Measurements from ENCODE around the gene SYNDIG1. TPM values are rescaled to one million over a fixed set of nuclear protein-coding genes. Genes with fewer than 3 reads are reported as not detected.

SYNDIG1 gene
- total RNA-seq, 4 donors from 2014 or later, result 0.45 TPM; not detected in 3

DNA sequence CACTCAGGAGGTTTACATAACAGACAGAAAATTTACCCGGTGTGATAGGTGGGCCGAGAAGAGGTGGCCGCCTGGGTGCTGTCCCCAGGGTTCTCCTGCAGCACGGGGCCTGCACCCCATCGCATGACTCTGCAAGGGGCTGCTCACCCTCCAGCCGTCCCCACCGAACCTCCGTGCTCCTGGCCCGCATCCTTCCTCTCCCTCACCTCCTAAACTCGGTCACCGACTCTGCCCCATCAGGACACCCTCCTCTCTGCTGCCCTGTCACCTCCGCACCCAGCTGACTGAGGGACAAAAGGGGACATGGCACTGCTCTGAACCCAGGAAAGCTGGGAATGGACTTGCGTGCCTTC lies 147.6 kb downstream of the SYNDIG1 start:
- H3K4me3 ChIP-seq (ENCODE audit: low read depth, poor library complexity, severe bottlenecking), result no peak overlapping the region
- peak in 1 of 2 donors; percentile 79 for DNase-seq (ENCODE audit: low spot score in 2 of 2)
- 88 to 94% methylated on average over 13 of the region's 13 CpGs for WGBS, 2 donors
- TF ChIP-seq, protein P1, sequence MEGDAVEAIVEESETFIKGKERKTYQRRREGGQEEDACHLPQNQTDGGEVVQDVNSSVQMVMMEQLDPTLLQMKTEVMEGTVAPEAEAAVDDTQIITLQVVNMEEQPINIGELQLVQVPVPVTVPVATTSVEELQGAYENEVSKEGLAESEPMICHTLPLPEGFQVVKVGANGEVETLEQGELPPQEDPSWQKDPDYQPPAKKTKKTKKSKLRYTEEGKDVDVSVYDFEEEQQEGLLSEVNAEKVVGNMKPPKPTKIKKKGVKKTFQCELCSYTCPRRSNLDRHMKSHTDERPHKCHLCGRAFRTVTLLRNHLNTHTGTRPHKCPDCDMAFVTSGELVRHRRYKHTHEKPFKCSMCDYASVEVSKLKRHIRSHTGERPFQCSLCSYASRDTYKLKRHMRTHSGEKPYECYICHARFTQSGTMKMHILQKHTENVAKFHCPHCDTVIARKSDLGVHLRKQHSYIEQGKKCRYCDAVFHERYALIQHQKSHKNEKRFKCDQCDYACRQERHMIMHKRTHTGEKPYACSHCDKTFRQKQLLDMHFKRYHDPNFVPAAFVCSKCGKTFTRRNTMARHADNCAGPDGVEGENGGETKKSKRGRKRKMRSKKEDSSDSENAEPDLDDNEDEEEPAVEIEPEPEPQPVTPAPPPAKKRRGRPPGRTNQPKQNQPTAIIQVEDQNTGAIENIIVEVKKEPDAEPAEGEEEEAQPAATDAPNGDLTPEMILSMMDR (IDR thresholded peaks at IDR 0.05), result no peak
- TF ChIP-seq POLR2A (IDR thresholded peaks at IDR 0.05), result no peak
- intact Hi-C loops (cut with DNase I; ENCODE audit: low total_unique reads), result no loop called here

DNA sequence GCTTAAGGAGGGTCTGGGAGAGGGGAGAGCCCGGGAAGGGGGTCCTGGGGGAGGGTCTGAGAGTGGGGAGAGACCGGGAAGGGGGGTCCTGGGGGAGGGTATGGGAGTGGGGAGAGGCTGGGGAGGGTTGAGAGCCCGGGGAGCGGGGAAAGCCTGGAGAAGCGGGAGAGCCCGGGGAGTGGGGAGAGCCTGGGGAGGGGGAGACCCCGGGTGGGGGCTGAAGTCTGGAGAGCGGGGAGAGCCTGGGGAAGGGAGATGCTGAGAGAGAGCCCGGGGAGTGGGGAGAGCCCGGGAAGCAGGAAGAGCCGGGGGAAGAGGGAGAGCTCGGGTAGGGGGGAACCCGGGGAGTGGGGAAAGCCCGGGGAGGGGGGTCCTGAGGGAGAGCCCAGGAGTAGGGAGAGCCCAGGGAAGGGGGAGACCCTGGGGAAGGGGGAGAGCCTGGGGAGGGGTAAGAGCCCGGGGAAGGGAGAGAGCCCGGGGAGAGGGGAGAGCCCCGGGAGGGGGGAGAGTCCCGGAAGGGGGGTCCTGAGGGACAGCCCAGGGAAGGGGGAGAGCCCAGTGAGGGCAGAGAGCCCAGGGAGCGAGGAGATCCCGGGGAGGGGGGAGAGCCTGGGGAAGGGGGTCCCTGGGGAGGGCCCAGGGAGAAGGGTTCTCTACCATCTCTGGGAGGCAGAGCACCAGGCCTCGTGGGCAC lies 148.5 kb downstream of the SYNDIG1 start:
- intact Hi-C loops (cut with DNase I; ENCODE audit: low total_unique reads), result no loop called here
- peak in 1 of 2 donors; percentile 66 for DNase-seq (ENCODE audit: low spot score in 2 of 2)
- TF ChIP-seq POLR2A (IDR thresholded peaks at IDR 0.05), result no peak
- TF ChIP-seq, protein P1 (IDR thresholded peaks at IDR 0.05), result no peak
- H3K4me3 ChIP-seq (ENCODE audit: low read depth, poor library complexity, severe bottlenecking), result no peak overlapping the region
- 77 to 79% methylated on average over 18 to 20 of the region's 21 CpGs for WGBS, 2 donors

DNA sequence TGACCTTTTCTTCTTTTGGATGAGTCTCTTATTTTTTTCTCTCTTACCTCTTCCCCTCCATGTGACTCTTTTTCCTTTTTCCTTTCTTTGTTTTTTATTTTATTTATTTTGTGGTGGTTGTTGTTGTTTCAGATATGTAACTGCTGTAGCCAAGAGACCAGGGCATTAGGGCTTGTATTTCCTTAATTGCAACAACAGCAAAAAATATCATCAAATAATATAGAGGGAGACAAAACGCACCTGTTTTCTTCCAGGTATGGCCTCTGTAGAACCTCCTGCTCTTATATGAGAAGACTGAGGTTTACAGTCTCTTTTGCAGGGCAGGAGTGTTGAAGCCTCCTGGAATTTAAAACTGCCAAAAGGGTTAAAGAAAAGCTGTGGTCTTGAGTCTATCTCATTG lies 149.3 kb downstream of the SYNDIG1 start:
- intact Hi-C loops (cut with DNase I; ENCODE audit: low total_unique reads), result no loop called here
- TF ChIP-seq, protein P1 (IDR thresholded peaks at IDR 0.05), result no peak
- no peak for TF ChIP-seq POLR2A (IDR thresholded peaks at IDR 0.05)
- WGBS, 2 donors, result 83 to 87% methylated on average over 1 of the region's 1 CpG

DNA sequence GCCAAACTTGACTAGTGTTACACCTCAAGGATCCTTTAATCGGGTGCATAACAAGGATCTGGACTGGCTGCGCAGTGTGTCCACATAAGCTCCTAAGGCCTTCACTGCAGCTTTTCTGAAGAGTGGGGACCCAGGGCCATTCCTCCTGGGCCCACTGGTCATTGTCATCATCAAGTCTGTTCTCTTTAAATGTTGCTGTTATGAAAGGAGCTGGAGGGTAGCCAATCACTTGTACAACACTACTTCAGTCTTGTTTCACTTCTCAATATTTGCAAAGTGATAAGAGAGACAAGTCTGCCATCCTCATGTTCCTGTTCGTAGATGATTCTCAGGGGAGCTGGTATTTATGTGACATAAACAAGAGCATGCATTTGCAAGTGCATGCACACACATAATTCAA lies 149.8 kb downstream of the SYNDIG1 start:
- intact Hi-C loops (cut with DNase I; ENCODE audit: low total_unique reads), result no loop called here
- TF ChIP-seq, protein P1 (IDR thresholded peaks at IDR 0.05), result no peak
- TF ChIP-seq POLR2A (IDR thresholded peaks at IDR 0.05), result no peak
- no peak for DNase-seq (ENCODE audit: low spot score in 2 of 2)
- 70 to 86% methylated on average over 3 of the region's 3 CpGs for WGBS, 2 donors
- H3K4me3 ChIP-seq (ENCODE audit: low read depth, poor library complexity, severe bottlenecking), result no peak overlapping the region

More for the DNA sequence above, 149.3 kb downstream of the SYNDIG1 start:
- no peak for DNase-seq (ENCODE audit: low spot score in 2 of 2)
- no peak overlapping the region for H3K4me3 ChIP-seq (ENCODE audit: low read depth, poor library complexity, severe bottlenecking)

DNA sequence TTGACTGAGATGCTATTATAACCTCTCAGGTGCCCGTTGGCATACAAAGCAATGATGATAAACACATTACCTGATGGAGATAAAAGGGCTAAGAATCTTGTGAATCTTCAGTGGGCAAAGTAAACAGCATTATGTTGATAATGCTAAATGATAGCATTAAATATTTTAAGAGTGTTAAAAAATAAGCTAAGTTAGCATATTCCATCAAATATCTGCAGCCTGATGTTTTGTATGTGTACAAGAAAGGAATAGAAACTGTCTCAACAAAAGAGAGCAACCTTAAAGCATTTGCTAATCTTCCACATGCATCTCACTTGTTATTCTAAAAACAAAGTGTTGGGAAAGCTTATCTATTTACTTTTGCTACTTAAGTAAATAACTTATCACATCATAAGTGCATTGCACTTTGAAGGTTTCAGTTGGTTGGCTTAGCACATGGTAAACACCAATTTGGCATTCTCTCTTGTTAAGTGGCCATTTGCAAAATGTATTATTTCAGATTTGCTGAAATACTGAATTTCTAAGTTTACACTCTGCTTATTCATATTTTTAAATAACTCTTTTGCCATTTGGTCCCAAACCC lies 151.6 kb downstream of the SYNDIG1 start:
- no peak for DNase-seq (ENCODE audit: low spot score in 2 of 2)
- no peak overlapping the region for H3K4me3 ChIP-seq (ENCODE audit: low read depth, poor library complexity, severe bottlenecking)
- WGBS, 2 donors, result 86 to 89% methylated on average over 1 of the region's 1 CpG
- TF ChIP-seq, protein P1 (IDR thresholded peaks at IDR 0.05), result no peak
- no peak for TF ChIP-seq POLR2A (IDR thresholded peaks at IDR 0.05)
- intact Hi-C loops (cut with DNase I; ENCODE audit: low total_unique reads), result no loop called here

All from lower leg skin (tissue), 4 donors.